Gastroesophageal sphincter (tissue), 4 donors: Measurements from ENCODE around the gene PLA2G4D. TPM values are rescaled to one million over a fixed set of nuclear protein-coding genes. Genes with fewer than 3 reads are reported as not detected.

Experiments
- ATAC-seq: fragments of 150-250 bp; one replicate; pipeline ENCODE4 v1.9.1; 2016; ENCODE audit warnings: mild to moderate bottlenecking, moderate library complexity
- H3K27ac ChIP-seq, 4 donors: fragments of 200-600 bp; sonication (generic) in 3 of 4; 1 replicate in 3 of 4; 2 replicates in 1 of 4; pipeline ENCODE4 v1.5.1; 2016 to 2019
- H3K27me3 ChIP-seq: fragments of 200-600 bp; sonication (generic); one replicate; pipeline ENCODE4 v1.5.1; 2019
- H3K36me3 ChIP-seq, 2 donors: fragments of 200-600 bp; sonication (generic); one replicate each; pipeline ENCODE4 v1.5.1; 2019; ENCODE audit warnings: control low read depth in 1 of 2
- H3K4me1 ChIP-seq, 3 donors: fragments of 200-600 bp; sonication (generic); 1 replicate in 2 of 3; 2 replicates in 1 of 3; pipeline ENCODE4 v1.5.1; 2016 to 2019; ENCODE audit warnings: control low read depth in 2 of 3
- H3K4me3 ChIP-seq, 2 donors: fragments of 200-600 bp; sonication (generic); one replicate each; pipeline ENCODE4 v1.5.1; 2019; ENCODE audit warnings: mild to moderate bottlenecking in 1 of 2, moderate library complexity in 1 of 2
- H3K9me3 ChIP-seq, 3 donors: fragments of 200-600 bp; sonication (generic); one replicate each; pipeline ENCODE4 v1.5.1; 2017 to 2019; ENCODE audit warnings: control low read depth in 2 of 3
- CTCF ChIP-seq, 4 experiments: fragments of 200-600 bp in 2 of 4; fragments of 450-650 bp in 2 of 4; sonication (generic) in 1 of 4; IDR thresholded peaks; one replicate each; pipeline ENCODE4 v1.5.1; 2017 to 2019; ENCODE audit warnings: antibody characterized with exemption in 4 of 4, mild to moderate bottlenecking in 2 of 4, moderate library complexity in 2 of 4
- EP300 ChIP-seq: sonication (generic); formaldehyde crosslinking; IDR thresholded peaks from one replicate; pipeline ENCODE4 v1.6.1; 2017; ENCODE audit warnings: antibody characterized with exemption, mild to moderate bottlenecking
- POLR2A ChIP-seq, 2 donors: fragments of 450-650 bp; IDR thresholded peaks; one replicate each; pipeline ENCODE4 v1.6.1; 2017; ENCODE audit warnings: antibody characterized with exemption in 2 of 2, mild to moderate bottlenecking in 2 of 2, moderate library complexity in 1 of 2
- POLR2AphosphoS5 ChIP-seq: sonication (generic); formaldehyde crosslinking; IDR thresholded peaks from one replicate; pipeline ENCODE4 v1.6.1; 2017; ENCODE audit warnings: antibody characterized with exemption
- WGBS, 2 donors: methylation state at CpG; one replicate each; pipeline ENCODE4 v1.1.5; 2018; ENCODE audit warnings: low coverage in 1 of 2; 5-methylcytosine and 5-hydroxymethylcytosine counted together
- total RNA-seq, 4 donors: library from RNA; depleted of rRNA; stranded (reverse); fragments of >200 nt; gene quantifications; one replicate each; pipeline ENCODE4 v1.1.0, GENCODE V29; 2016

The PLA2G4D gene
- total RNA-seq, 4 donors from 2014 or later: not detected

- H3K9me3 ChIP-seq: no peaks in the 10 kb centered on the region
- no peak for TF ChIP-seq POLR2AphosphoS5
- no peak for TF ChIP-seq POLR2A (IDR thresholded peaks at IDR 0.05)
- no peak for TF ChIP-seq EP300
- TF ChIP-seq CTCF (IDR thresholded peaks at IDR 0.05): no peak
Observed at GRCh38 chr15:42042602-42043400, 51.6 kb downstream of the PLA2G4D start.

GRCh38 chr15:42038401-42038800, 56.0 kb downstream of the PLA2G4D start:
- ATAC-seq: no peak
- WGBS, 2 donors: 80 to 93% methylated on average over 2 to 6 of the region's 6 CpGs

More at GRCh38 chr15:42042602-42043400, 51.6 kb downstream of the PLA2G4D start:
- Histone ChIP-seq H3K4me3 (no peak overlapping the region), H3K36me3 (no peaks in the 10 kb centered on the region), H3K4me1 (no peaks in the 10 kb centered on the region), H3K27ac (no peak overlapping the region), H3K27me3 (no peaks in the 10 kb centered on the region)
- no peak for ATAC-seq
- WGBS, 2 donors: 100% methylated on average over 1 of the region's 5 CpGs; no CpG with 5 or more reads in 1 of the 2 donors

GRCh38 chr15:42037656-42038055, 56.7 kb downstream of the PLA2G4D start:
- no peak overlapping the region for H3K4me3 ChIP-seq
- no peaks in the 10 kb centered on the region for H3K9me3 ChIP-seq
- H3K27ac ChIP-seq: no peak overlapping the region
- 55% methylated on average over 6 of the region's 8 CpGs; no CpG with 5 or more reads in 1 of the 2 donors for WGBS, 2 donors
- H3K4me1 ChIP-seq: peaks cover 0 to 8% (median 0%) of the 10 kb centered on the region in 3 donors
- no peak for TF ChIP-seq POLR2A (IDR thresholded peaks at IDR 0.05)
- no peak for ATAC-seq
- no peaks in the 10 kb centered on the region for H3K27me3 ChIP-seq
- no peaks in the 10 kb centered on the region for H3K36me3 ChIP-seq

More at GRCh38 chr15:42038401-42038800, 56.0 kb downstream of the PLA2G4D start:
- H3K9me3 ChIP-seq: no peaks in the 10 kb centered on the region
- H3K4me1 ChIP-seq: peaks cover 0 to under 1% (median 0%) of the 10 kb centered on the region in 3 donors
- TF ChIP-seq POLR2A (IDR thresholded peaks at IDR 0.05): no peak
- no peak for TF ChIP-seq EP300
- no peak for TF ChIP-seq POLR2AphosphoS5
- no peak for TF ChIP-seq CTCF (IDR thresholded peaks at IDR 0.05)
- H3K4me3 ChIP-seq: no peak overlapping the region
- no peaks in the 10 kb centered on the region for H3K36me3 ChIP-seq
- no peak overlapping the region for H3K27ac ChIP-seq
- H3K27me3 ChIP-seq: no peaks in the 10 kb centered on the region

- H3K36me3 ChIP-seq: no peaks in the 10 kb centered on the region
- H3K4me3 ChIP-seq: no peak overlapping the region
- TF ChIP-seq EP300: no peak
- no peak for TF ChIP-seq CTCF (IDR thresholded peaks at IDR 0.05)
- TF ChIP-seq POLR2A (IDR thresholded peaks at IDR 0.05): no peak
- no peak for TF ChIP-seq POLR2AphosphoS5
- no peaks in the 10 kb centered on the region for H3K9me3 ChIP-seq
- no CpG with 5 or more reads among the region's 9 CpGs for WGBS, 2 donors
- no peak for ATAC-seq
- peaks cover 0 to 13% (median 0%) of the 10 kb centered on the region in 3 donors for H3K4me1 ChIP-seq
- H3K27ac ChIP-seq: no peak overlapping the region
- no peaks in the 10 kb centered on the region for H3K27me3 ChIP-seq
Observed at GRCh38 chr15:42036966-42037365, 57.4 kb downstream of the PLA2G4D start.

- ATAC-seq: no peak
- no peak overlapping the region for H3K4me3 ChIP-seq
- WGBS, 2 donors: 70% methylated on average over 9 of the region's 45 CpGs; no CpG with 5 or more reads in 1 of the 2 donors
- H3K9me3 ChIP-seq: no peaks in the 10 kb centered on the region
- no peaks in the 10 kb centered on the region for H3K27me3 ChIP-seq
- H3K36me3 ChIP-seq: no peaks in the 10 kb centered on the region
- H3K27ac ChIP-seq: no peak overlapping the region
- TF ChIP-seq EP300 (no peak), POLR2AphosphoS5 (no peak), CTCF (IDR thresholded peaks at IDR 0.05) (no peak), POLR2A (IDR thresholded peaks at IDR 0.05) (no peak)
- H3K4me1 ChIP-seq: peaks cover 0 to 13% (median 0%) of the 10 kb centered on the region in 3 donors
Observed at GRCh38 chr15:42036112-42036905, 58.1 kb downstream of the PLA2G4D start.
